Measurements from ENCODE around the gene WASL.
"Not testable (repeated sequence)": the region's sequence is repeated elsewhere in the genome, so short reads cannot be mapped to it uniquely, and the experiment has no call there.

Gene WASL

GRCh38 chr7:123732413-123733091 lies 16.3 kb downstream of the WASL start:
- ChIA-PET CTCF (interaction anchor here (3.9 kb wide), 1 partner anchor 12 kb away, joined by 16 read pairs; no protein-coding TSS in a partner anchor), POLR2A (no interaction called here)
- DNase-seq (ENCODE audit: extremely low spot score): no peak
- TF ChIP-seq CTCF (IDR thresholded peaks at IDR 0.05; ENCODE audit: control extremely low read depth, extremely low read depth, low read depth, missing control alignments): no peak

- DNase-seq (ENCODE audit: extremely low spot score): no peak
- ChIA-PET POLR2A (no interaction called here), CTCF (interaction anchor here (1.0 to 1.2 kb wide), 2 partner anchors 10 kb away, joined by 3 to 4 read pairs; no protein-coding TSS in a partner anchor)
- TF ChIP-seq CTCF (IDR thresholded peaks at IDR 0.05; ENCODE audit: control extremely low read depth, extremely low read depth, low read depth, missing control alignments): no peak
Measured at GRCh38 chr7:123729218-123729578, 19.6 kb downstream of the WASL start.

GRCh38 chr7:123727071-123727837 lies 21.5 kb downstream of the WASL start:
- no peak for DNase-seq (ENCODE audit: extremely low spot score)
- TF ChIP-seq CTCF (IDR thresholded peaks at IDR 0.05; ENCODE audit: control extremely low read depth, extremely low read depth, low read depth, missing control alignments): no peak
- POLR2A ChIA-PET: interaction anchor here (0.9 kb wide), 1 partner anchor 22 kb away, joined by 3 read pairs; the partner anchor contains the start of gene WASL
- CTCF ChIA-PET: interaction anchor here (1.0 to 2.4 kb wide), 3 partner anchors 10 to 30 kb away, joined by 3 to 12 read pairs (median 3); no protein-coding TSS in a partner anchor

- CTCF ChIA-PET: interaction anchor here (1.0 to 2.4 kb wide), 4 partner anchors 8 to 44 kb away, joined by 3 to 12 read pairs (median 5); partner anchors contain the start of gene WASL
- DNase-seq (ENCODE audit: extremely low spot score): no peak
- POLR2A ChIA-PET: no interaction called here
- no peak for TF ChIP-seq CTCF (IDR thresholded peaks at IDR 0.05; ENCODE audit: control extremely low read depth, extremely low read depth, low read depth, missing control alignments)
Measured at GRCh38 chr7:123725586-123726171, 23.1 kb downstream of the WASL start.

GRCh38 chr7:123724817-123725253 lies 24.0 kb downstream of the WASL start:
- no peak for TF ChIP-seq CTCF (IDR thresholded peaks at IDR 0.05; ENCODE audit: control extremely low read depth, extremely low read depth, low read depth, missing control alignments)
- ChIA-PET POLR2A (no interaction called here), CTCF (interaction anchor here (1.0 to 2.4 kb wide), 5 partner anchors 8 to 73 kb away, joined by 3 to 10 read pairs (median 5); partner anchors contain the start of gene WASL)
- DNase-seq (ENCODE audit: extremely low spot score): no peak

- TF ChIP-seq CTCF (IDR thresholded peaks at IDR 0.05; ENCODE audit: control extremely low read depth, extremely low read depth, low read depth, missing control alignments): no peak
- CTCF ChIA-PET: interaction anchor here (1.2 to 2.4 kb wide), 4 partner anchors 13 to 74 kb away, joined by 3 to 10 read pairs (median 4); no protein-coding TSS in a partner anchor
- POLR2A ChIA-PET: no interaction called here
- no peak for DNase-seq (ENCODE audit: extremely low spot score)
Measured at GRCh38 chr7:123723913-123724312, 24.9 kb downstream of the WASL start.

GRCh38 chr7:123720527-123720926 lies 28.3 kb downstream of the WASL start:
- POLR2A ChIA-PET: interaction anchor here (0.7 kb wide), 1 partner anchor 129 kb away, joined by 4 read pairs; no protein-coding TSS in a partner anchor
- DNase-seq (ENCODE audit: extremely low spot score); CTCF ChIA-PET: not testable (repeated sequence)

All from GM10248 (cell line).